ENCODE results near the gene LGR4.

Gene LGR4

DNA sequence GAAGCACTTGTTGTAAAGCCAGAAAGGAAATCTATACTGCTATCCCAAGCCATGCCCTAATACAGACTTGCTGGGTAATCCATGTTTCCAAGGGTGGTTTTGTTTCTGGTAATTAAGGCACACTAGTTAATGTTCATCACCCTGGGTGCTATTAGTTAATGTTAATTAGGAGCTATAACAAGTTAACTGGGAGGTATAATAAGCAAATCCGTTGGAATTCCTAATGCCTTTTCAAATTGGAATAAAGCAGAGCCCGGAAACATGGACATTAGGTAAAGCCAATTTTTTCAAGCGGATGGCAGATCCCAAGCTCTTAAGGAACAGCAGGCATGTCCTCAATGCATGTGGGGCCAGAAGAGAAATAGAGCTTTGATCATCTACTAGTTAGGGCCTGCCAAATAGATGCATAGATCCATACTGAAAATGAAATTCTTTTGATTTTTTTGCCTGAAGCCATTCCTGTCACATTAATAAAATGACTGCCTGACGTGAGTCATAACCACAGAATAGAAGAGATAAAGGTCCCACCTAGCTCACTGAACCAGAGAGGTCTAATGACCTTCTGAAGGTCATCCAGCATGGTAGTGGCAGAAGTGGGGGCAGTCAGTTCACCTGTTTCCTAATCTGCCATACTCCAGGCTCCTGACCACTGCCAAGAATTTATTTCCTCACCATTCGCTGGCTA lies 81.1 kb downstream of the LGR4 start:
- intact Hi-C loops (cut with DNase I) = loop anchor here (5.0 kb wide), 1 partner anchor 81 kb away; the partner anchor contains the start of gene LGR4

DNA sequence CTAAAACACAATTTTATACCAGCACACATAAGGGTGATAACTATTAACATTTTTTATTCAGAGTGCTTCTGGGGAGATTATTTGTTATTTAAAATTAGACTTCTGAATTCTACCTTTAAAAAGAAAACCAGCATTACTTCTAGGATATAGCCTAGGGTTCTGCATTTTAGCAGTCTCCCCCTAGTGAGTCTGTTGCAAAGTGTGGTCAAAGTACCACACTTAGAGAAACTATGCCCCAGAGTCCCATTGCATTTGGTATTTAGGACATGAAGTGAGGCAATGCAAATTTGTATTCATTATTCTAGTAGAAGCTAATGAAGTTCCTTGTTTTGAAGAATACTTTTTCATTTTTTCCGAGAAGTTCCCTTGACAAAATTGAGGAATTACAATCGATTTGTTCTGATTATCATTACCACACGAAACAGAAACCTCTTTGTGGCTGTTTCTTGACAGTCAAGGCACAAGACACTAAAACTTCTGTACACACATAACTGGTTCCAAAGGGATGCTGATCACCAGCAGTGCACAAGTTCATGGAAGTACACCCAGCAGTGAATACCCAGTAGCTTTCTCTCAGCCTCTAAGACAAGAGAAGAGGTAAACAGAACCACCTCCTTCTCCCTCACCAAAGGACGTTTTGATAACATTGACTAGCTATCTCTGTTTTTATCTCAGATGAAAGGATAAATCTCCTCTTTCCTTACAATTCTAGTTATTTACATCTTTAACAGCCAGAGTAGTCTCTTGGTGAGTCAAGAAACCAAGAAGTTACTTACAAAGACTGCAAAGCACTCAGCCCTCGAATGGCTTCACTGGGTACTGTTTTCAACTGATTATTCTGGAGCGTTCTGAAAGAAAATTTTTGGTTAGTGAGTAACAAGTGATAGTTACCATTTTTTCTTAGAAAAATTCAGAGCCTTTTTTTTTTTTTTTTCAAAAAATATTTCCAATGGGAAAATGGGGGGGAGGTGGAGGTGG lies 82.0 kb downstream of the LGR4 start:
- no peak for DNase-seq
- intact Hi-C loops (cut with DNase I) = loop anchor here (5.0 kb wide), 1 partner anchor 82 kb away; the partner anchor contains the start of gene LGR4

More for the DNA sequence above, 81.1 kb downstream of the LGR4 start:
- no peak for DNase-seq

- DNase-seq = no peak
- intact Hi-C loops (cut with DNase I) = no loop called here
These were observed 83.7 kb downstream of the LGR4 start for GRCh38 chr11:27388869-27389268.

DNA sequence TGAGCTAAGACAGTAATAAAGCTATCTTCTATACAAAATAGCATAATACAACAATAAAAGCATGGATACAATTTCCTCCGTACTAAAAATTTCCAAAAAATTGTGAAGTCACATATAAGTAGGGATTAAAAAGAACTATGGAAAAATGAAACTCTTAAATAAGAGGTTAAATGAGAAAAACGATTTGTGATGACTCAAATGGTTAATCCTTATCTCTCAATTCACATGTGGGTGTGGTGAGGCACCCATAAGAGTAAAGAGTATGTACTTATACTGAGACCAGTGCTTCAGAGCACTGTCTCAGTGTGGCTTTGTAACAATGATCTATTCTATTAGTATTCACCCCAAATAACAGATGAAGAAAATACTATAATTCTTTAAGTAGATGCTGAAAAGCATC lies 84.6 kb downstream of the LGR4 start:
- intact Hi-C loops (cut with DNase I) = no loop called here
- DNase-seq = no peak

DNA sequence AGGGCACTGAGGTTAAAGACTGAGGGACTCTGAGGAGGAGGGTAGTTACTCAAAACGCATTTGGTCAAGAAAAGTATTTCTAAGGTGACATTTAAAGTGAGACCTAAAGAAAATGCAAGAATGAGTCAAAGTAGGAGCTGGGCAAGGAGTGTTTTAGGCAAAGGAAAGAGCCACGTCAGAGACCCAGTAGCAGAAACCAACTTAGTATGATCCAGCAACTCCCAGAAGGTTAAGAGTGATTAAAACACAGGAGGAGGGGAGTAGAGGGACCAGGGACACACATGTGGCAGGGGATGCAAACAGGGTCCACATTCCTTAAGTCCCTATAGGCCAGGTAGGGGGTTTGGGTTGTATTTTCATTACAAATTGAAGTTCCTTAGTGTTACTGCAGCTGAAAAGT lies 85.2 kb downstream of the LGR4 start:
- intact Hi-C loops (cut with DNase I) = no loop called here
- DNase-seq = no peak

GRCh38 chr11:27386181-27386845 lies 86.3 kb downstream of the LGR4 start:
- intact Hi-C loops (cut with DNase I) = no loop called here
- DNase-seq = no peak

- DNase-seq = no peak
- intact Hi-C loops (cut with DNase I) = no loop called here
These were observed 87.3 kb downstream of the LGR4 start for GRCh38 chr11:27385245-27385644.

DNA sequence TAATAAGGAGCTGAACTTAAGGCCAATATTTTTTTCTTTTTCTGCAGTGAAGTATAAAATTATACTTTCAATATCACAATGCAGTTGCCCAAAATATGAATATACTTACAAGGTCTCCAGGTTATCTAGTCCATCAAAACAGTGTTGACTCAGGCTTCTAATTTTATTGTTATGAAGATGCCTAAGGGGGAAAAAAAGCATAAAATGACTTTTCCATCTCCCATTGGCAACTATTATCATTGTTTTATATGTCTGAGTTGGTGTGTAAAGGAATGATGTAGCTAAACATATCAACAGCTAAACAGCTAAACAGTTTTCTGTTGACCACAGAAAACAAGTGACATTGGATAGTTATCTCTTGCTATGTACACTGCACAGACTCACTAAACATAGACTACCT lies 88.4 kb downstream of the LGR4 start:
- intact Hi-C loops (cut with DNase I) = no loop called here
- DNase-seq = no peak

DNA sequence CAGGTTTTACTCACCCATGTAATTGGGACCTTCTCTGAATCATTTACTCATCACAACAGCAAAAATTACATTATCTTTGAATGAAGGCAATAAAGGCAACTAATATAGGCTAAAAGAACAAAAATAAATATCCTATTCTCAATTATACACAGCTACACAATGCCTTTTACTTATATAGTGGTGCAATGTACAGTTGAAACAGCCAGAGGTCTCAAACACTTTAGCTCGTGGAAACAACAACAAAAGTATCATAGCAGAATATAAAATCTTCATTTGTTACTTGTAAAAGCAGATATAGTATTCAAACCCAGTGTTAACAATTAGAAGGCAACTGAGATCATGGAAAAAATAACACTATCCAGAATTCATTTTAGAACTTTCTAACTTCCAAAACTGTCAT lies 88.9 kb downstream of the LGR4 start:
- DNase-seq = no peak
- intact Hi-C loops (cut with DNase I) = no loop called here

DNA sequence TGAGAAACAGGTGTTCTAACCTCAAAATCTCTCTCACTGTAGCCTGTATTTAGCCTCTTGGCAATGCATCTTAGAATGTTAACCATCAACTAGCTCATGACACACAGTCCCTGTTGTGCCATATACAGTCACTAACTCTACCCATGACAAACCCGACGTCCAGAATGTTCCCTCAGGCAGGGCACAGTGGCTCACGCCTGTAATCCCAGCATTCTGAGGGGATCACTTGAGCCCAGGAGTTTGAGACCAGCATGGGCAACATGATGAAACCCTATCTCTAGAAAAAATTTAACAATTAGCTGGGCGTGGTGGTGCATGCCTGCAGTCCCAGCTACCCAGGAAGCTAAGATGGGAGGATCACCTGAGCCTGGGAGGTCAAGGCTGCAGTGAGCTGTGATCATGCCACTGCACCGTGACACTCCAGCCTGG lies 91.3 kb downstream of the LGR4 start:
- intact Hi-C loops (cut with DNase I) = no loop called here
- DNase-seq = no peak

DNA sequence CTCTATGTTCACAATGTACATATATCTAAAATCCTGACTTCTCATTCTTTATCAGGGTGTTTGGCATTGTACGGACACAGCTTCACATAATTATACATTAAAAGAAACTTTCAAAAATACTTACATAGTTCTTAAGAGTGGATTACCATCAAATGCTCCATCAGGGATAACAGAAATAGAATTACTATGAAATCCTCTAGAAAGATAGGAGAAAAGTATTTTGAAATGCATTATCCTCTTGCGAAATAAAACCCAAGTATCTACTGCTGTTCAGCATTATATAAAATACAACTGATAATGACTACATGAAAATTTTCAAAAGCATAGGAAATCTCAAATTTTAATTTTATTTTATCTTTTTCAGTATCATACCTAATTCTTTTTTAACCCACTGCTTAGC lies 91.8 kb downstream of the LGR4 start:
- intact Hi-C loops (cut with DNase I) = no loop called here
- no peak for DNase-seq

- intact Hi-C loops (cut with DNase I) = no loop called here
- no peak for DNase-seq
These were observed 93.1 kb downstream of the LGR4 start for GRCh38 chr11:27379449-27379848.

DNA sequence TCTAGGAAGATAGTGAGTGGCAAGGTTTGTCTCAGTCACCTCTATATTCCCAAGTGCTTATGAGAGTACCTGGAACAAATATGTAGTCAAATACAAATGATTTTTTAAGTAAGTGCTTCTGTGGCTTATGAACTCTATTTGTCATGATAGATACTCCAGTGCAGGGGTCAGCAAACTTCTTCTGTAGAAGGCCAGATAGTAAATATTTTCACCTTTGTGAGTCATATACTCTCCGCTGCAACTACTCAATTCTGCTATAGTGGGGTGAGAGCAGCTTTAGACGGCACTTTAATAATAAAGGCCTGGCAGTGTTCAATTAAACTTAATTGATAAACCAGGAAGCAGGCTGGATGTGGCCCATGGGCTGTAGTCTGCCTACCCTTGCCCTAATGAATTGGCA lies 97.2 kb downstream of the LGR4 start:
- intact Hi-C loops (cut with DNase I) = no loop called here
- DNase-seq = no peak

DNA sequence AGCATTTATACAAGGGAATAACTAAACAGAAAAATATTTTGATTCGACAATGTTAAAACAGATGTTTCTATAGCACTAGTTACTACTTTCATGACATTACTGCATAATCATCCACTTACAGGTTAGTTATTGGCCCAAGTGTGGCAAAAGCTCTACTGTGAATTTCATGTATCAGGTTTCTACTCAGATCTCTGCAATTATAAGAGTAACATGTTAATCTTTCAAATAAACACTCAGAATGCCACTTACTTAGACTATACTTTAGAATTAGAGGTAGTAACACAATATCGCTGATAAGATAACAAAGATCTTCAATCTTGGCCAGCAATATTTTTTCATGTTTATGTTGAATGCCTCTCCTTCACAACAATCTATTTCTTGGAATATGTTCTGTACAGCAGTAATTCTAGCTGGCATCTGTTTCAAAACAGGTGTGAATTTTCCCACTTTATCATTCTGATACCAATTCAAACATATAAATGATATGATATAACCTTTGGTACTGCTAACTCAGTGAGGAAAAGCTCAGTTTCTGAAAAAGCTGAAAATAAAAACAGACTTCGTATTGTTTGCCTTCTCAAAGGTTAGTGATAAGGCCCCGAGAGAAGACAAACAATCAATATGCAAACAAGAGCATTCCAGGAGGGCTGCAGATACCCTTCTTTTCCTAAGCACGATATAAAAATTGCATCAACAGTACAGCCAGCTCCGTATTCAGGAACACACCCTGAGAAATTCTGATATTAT lies 98.6 kb downstream of the LGR4 start:
- intact Hi-C loops (cut with DNase I) = no loop called here
- no peak for DNase-seq

DNA sequence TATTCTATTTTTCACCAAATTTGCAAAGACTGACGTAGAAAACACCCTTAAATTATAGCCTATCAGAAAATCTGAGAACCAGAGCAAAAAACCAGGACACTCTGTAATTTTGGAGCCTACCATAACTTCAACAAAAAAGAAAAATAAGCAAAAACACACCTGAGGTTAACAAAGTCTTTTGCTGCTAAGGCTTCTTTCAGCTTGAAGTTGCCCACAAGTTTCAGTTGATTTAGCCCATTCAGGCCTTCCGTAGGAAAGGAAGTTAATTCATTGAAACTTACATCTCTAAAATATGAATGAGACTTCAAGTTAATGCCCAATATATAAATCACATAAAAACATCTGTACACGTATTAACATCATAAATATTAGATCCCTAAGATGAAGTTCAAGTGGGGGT lies 99.2 kb downstream of the LGR4 start:
- no peak for DNase-seq
- intact Hi-C loops (cut with DNase I) = no loop called here

GRCh38 chr11:27372164-27372563 lies 100.4 kb downstream of the LGR4 start:
- intact Hi-C loops (cut with DNase I) = no loop called here
- no peak for DNase-seq

- intact Hi-C loops (cut with DNase I) = no loop called here
- DNase-seq = no peak
These were observed 101.1 kb downstream of the LGR4 start for GRCh38 chr11:27371489-27371888.

- DNase-seq = no peak
These were observed 102.2 kb downstream of the LGR4 start for GRCh38 chr11:27370374-27370773.

DNA sequence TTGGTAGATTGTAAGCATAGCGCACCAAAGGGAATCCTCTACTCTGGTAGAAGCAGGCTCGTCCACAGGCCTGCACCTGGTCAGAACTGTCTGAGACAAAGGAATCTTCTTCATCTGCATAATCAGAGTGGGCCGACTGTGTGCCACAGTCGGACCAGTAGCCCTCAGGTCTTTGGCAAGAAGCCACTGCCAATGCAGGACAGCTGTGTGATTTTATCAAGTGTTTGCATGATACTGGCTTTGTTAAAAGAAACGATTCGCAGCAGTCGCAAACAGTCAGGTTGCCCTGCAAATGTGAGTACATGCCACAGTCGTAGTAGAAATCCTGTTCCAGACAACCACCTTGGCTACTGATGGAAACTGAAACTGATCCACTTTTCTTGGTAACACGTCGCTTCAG lies 104.7 kb downstream of the LGR4 start:
- intact Hi-C loops (cut with DNase I) = loop anchor here (10.0 kb wide), 1 partner anchor 107 kb away; the partner anchor contains the start of gene LGR4
- no peak for DNase-seq

More at GRCh38 chr11:27370374-27370773, 102.2 kb downstream of the LGR4 start:
- intact Hi-C loops (cut with DNase I) = no loop called here

Measured in head of caudate nucleus (tissue), 42 donors.